ENCODE measurements around the gene HTR4. TPM values are rescaled to one million over a fixed set of nuclear protein-coding genes. Genes with fewer than 3 reads are reported as not detected.
A peak's percentile ranks its signal among the peaks of the same experiment; 100 is the strongest.

HTR4 gene
- total and polyA plus RNA-seq, 4 donors: 0.17 to 0.18 TPM; not detected in 2

- Histone ChIP-seq H3K9me3 (ENCODE audit: control insufficient read depth in 4 of 4, insufficient read depth in 3 of 4, low read length in 3 of 4) (no peaks in the 10 kb centered on the region), H3K27ac (ENCODE audit: low read depth in 1 of 2, low read length in 1 of 2) (no peak overlapping the region), H3K4me3 (no peak overlapping the region), H3K4me1 (ENCODE audit: control insufficient read depth in 5 of 5, insufficient read depth in 5 of 5, low read length in 5 of 5) (no peaks in the 10 kb centered on the region), H3K9ac (ENCODE audit: insufficient read depth in 1 of 2, low read length in 2 of 2) (no peak overlapping the region), H3K27me3 (ENCODE audit: control insufficient read depth in 3 of 3, insufficient read depth in 3 of 3, low read length in 2 of 3) (peaks cover 0 to 3% (median 3%) of the 10 kb centered on the region in 3 donors), H3K36me3 (ENCODE audit: control insufficient read depth in 4 of 4, insufficient read depth in 4 of 4, low read length in 4 of 4) (no peaks in the 10 kb centered on the region)
- TF ChIP-seq CTCF (IDR thresholded peaks at IDR 0.05; ENCODE audit: control extremely low read depth, extremely low read depth): no peak
- DNase-seq: no peak
- ATAC-seq (ENCODE audit: insufficient read depth, low FRiP score): no peak
These were observed 8.8 kb downstream of the HTR4 start for GRCh38 chr5:148645527-148645926.

DNA sequence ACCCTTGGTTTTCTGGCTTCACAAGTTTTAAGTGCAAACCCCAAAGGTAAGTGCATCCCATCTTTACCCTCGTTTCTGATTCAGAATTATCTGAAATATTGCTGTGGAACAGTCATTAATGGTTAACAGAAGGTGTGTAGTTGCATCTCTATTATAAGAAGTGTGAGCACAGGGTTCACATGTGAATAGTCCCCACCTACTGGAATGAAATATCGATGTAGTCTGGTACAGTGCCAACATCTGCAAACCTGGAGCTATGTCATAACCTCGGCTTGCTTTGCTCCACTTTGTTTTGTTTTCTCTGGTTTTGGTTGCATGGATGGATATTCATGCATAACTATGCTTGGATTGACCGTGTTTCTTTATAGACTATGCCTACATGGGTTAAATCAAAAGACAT, 12.6 kb downstream of the HTR4 start:
- Histone ChIP-seq H3K9me3 (ENCODE audit: control insufficient read depth in 4 of 4, insufficient read depth in 3 of 4, low read length in 3 of 4) (no peaks in the 10 kb centered on the region), H3K27me3 (ENCODE audit: control insufficient read depth in 3 of 3, insufficient read depth in 3 of 3, low read length in 2 of 3) (peaks cover 0 to 3% (median 3%) of the 10 kb centered on the region in 3 donors), H3K9ac (ENCODE audit: insufficient read depth in 1 of 2, low read length in 2 of 2) (no peak overlapping the region), H3K36me3 (ENCODE audit: control insufficient read depth in 4 of 4, insufficient read depth in 4 of 4, low read length in 4 of 4) (no peaks in the 10 kb centered on the region), H3K27ac (ENCODE audit: low read depth in 1 of 2, low read length in 1 of 2) (no peak overlapping the region), H3K4me1 (ENCODE audit: control insufficient read depth in 5 of 5, insufficient read depth in 5 of 5, low read length in 5 of 5) (no peaks in the 10 kb centered on the region), H3K4me3 (no peak overlapping the region)
- no peak for ATAC-seq (ENCODE audit: insufficient read depth, low FRiP score)
- 72 to 84% methylated on average over 4 of the region's 4 CpGs for WGBS, 2 donors
- TF ChIP-seq CTCF (IDR thresholded peaks at IDR 0.05; ENCODE audit: control extremely low read depth, extremely low read depth): no peak
- no peak for DNase-seq

- Histone ChIP-seq H3K9me3 (ENCODE audit: control insufficient read depth in 4 of 4, insufficient read depth in 3 of 4, low read length in 3 of 4) (no peaks in the 10 kb centered on the region), H3K36me3 (ENCODE audit: control insufficient read depth in 4 of 4, insufficient read depth in 4 of 4, low read length in 4 of 4) (no peaks in the 10 kb centered on the region), H3K9ac (ENCODE audit: insufficient read depth in 1 of 2, low read length in 2 of 2) (no peak overlapping the region), H3K4me1 (ENCODE audit: control insufficient read depth in 5 of 5, insufficient read depth in 5 of 5, low read length in 5 of 5) (no peaks in the 10 kb centered on the region), H3K27ac (ENCODE audit: low read depth in 1 of 2, low read length in 1 of 2) (no peak overlapping the region), H3K27me3 (ENCODE audit: control insufficient read depth in 3 of 3, insufficient read depth in 3 of 3, low read length in 2 of 3) (peaks cover 0 to 3% (median 3%) of the 10 kb centered on the region in 3 donors), H3K4me3 (no peak overlapping the region)
- no peak for TF ChIP-seq CTCF (IDR thresholded peaks at IDR 0.05; ENCODE audit: control extremely low read depth, extremely low read depth)
- ATAC-seq (ENCODE audit: insufficient read depth, low FRiP score): no peak
- peak in 1 of 3 donors; percentile 23 for DNase-seq
These were observed 13.9 kb downstream of the HTR4 start for GRCh38 chr5:148640471-148640870.

- H3K9me3 ChIP-seq (ENCODE audit: control insufficient read depth in 4 of 4, insufficient read depth in 3 of 4, low read length in 3 of 4): no peaks in the 10 kb centered on the region
- no peak for DNase-seq
- H3K9ac ChIP-seq (ENCODE audit: insufficient read depth in 1 of 2, low read length in 2 of 2): no peak overlapping the region
- no peak overlapping the region for H3K27ac ChIP-seq (ENCODE audit: low read depth in 1 of 2, low read length in 1 of 2)
- WGBS, 2 donors: 66 to 68% methylated on average over 2 of the region's 2 CpGs
- H3K27me3 ChIP-seq (ENCODE audit: control insufficient read depth in 3 of 3, insufficient read depth in 3 of 3, low read length in 2 of 3): peaks cover 0 to 3% (median 0%) of the 10 kb centered on the region in 3 donors
- ATAC-seq (ENCODE audit: insufficient read depth, low FRiP score): no peak
- no peak for TF ChIP-seq CTCF (IDR thresholded peaks at IDR 0.05; ENCODE audit: control extremely low read depth, extremely low read depth)
- H3K4me1 ChIP-seq (ENCODE audit: control insufficient read depth in 5 of 5, insufficient read depth in 5 of 5, low read length in 5 of 5): no peaks in the 10 kb centered on the region
- no peaks in the 10 kb centered on the region for H3K36me3 ChIP-seq (ENCODE audit: control insufficient read depth in 4 of 4, insufficient read depth in 4 of 4, low read length in 4 of 4)
- H3K4me3 ChIP-seq: no peak overlapping the region
These were observed 15.2 kb downstream of the HTR4 start for GRCh38 chr5:148639081-148639480.
